Calu3 (cell line): Measurements from ENCODE around the gene KIF16B. TPM values are rescaled to one million over a fixed set of nuclear protein-coding genes. Genes with fewer than 3 reads are reported as not detected.

Source experiments
- BruUV-seq: library from RNA; stranded (reverse); fragments of 400-500 nt; replicated peaks from 2 replicates; lab custom pipeline; 2021; lab: Mats Ljungman, UMichigan
- CTCF ChIA-PET: fragments of 300-600 bp; sonication (Branson Sonifier 250); formaldehyde crosslinking; loops from one replicate; lab custom pipeline; 2022; ENCODE audit warnings: antibody characterized with exemption; lab: Charles Lee
- DNase-seq: peaks from one replicate; pipeline ENCODE4 v3.0.0; 2022
- H3K27ac Mint-ChIP-seq: one replicate; pipeline ENCODE4 v1.8.0; 2022; ENCODE audit warnings: mixed read lengths; ENCODE audit not compliant: unreplicated experiment
- H3K27me3 Mint-ChIP-seq: one replicate; pipeline ENCODE4 v1.8.0; 2022; ENCODE audit warnings: mixed read lengths; ENCODE audit not compliant: unreplicated experiment
- H3K36me3 Mint-ChIP-seq: one replicate; pipeline ENCODE4 v1.8.0; 2022; ENCODE audit warnings: mild to moderate bottlenecking, moderate library complexity, mixed read lengths; ENCODE audit not compliant: insufficient read depth, unreplicated experiment
- H3K4me1 Mint-ChIP-seq: one replicate; pipeline ENCODE4 v1.8.0; 2022; ENCODE audit warnings: mild to moderate bottlenecking, low read depth, mixed read lengths; ENCODE audit not compliant: unreplicated experiment
- H3K4me3 Mint-ChIP-seq: one replicate; pipeline ENCODE4 v1.8.0; 2022; ENCODE audit warnings: mild to moderate bottlenecking, low read depth, moderate library complexity, mixed read lengths; ENCODE audit not compliant: unreplicated experiment
- H3K9me3 Mint-ChIP-seq: one replicate; pipeline ENCODE4 v1.8.0; 2022; ENCODE audit warnings: low read depth, mixed read lengths; ENCODE audit not compliant: unreplicated experiment
- intact Hi-C: fragments of 100-400 bp; cut with micrococcal nuclease; formaldehyde crosslinking; loops from one replicate; pipeline ENCODE4 v1.10.0; 2022; ENCODE audit not compliant: unreplicated experiment
- total RNA-seq: library from RNA; stranded (reverse); gene quantifications from 2 replicates; pipeline ENCODE4 v1.2.3, GENCODE V29; 2022
- TF ChIP-seq, protein P1 (sequence below): fragments of 200-600 bp; IDR thresholded peaks from one replicate; pipeline ENCODE4 v1.8.0; 2022; ENCODE audit warnings: antibody characterized with exemption; ENCODE audit not compliant: unreplicated experiment

KIF16B gene
- total RNA-seq, 1 experiment from 2014 or later: 4.3 TPM

DNA sequence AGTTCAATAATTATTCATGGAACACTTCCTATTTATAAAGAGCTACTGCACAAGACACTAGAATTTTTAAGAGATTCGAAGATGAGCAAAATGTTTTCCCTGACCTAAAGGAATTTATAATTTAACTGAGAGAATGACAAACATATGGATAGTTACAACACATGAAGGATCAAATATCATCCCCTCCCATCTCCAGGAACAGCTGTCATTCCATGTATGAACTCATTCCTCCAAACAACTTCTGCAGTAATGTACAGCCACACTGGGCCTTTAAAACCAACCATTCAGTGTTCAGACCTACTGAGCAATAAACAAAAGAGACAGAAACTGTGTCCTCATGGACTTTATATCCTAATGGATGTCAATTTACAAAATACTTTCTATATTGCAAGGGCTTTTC, 87.8 kb downstream of the KIF16B start:
- intact Hi-C loops: no loop called here
- Mint-ChIP-seq H3K9me3 (no peaks in the 10 kb centered on the region), H3K27ac (no peak overlapping the region), H3K4me3 (no peak overlapping the region), H3K4me1 (no peaks in the 10 kb centered on the region), H3K27me3 (no peaks in the 10 kb centered on the region), H3K36me3 (no peaks in the 10 kb centered on the region)
- no TSS peak for BruUV-seq
- no peak for DNase-seq
- CTCF ChIA-PET: no interaction called here
- TF ChIP-seq, protein P1, sequence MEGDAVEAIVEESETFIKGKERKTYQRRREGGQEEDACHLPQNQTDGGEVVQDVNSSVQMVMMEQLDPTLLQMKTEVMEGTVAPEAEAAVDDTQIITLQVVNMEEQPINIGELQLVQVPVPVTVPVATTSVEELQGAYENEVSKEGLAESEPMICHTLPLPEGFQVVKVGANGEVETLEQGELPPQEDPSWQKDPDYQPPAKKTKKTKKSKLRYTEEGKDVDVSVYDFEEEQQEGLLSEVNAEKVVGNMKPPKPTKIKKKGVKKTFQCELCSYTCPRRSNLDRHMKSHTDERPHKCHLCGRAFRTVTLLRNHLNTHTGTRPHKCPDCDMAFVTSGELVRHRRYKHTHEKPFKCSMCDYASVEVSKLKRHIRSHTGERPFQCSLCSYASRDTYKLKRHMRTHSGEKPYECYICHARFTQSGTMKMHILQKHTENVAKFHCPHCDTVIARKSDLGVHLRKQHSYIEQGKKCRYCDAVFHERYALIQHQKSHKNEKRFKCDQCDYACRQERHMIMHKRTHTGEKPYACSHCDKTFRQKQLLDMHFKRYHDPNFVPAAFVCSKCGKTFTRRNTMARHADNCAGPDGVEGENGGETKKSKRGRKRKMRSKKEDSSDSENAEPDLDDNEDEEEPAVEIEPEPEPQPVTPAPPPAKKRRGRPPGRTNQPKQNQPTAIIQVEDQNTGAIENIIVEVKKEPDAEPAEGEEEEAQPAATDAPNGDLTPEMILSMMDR: no peak

DNA sequence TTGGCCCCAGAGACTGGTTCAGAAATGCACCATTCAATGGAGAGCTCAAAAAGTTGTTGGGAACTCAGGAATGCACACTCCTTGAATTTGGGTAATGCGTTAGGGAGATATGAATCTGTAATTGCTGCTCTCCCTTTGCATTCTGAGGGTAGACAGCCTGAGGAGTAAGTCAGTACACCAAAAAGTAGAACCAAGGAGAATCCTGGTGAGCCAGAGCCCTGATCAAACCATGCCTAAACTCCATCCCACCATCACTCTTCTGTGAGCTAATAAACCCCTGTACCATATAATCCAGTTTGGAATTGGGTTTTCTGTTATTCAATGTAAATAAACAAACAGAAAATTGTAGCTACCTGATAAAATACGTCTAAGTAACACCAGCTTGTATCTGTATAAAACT, 90.2 kb downstream of the KIF16B start:
- CTCF ChIA-PET: no interaction called here
- no TSS peak for BruUV-seq
- no peaks in the 10 kb centered on the region for H3K4me1 Mint-ChIP-seq
- H3K36me3 Mint-ChIP-seq: no peaks in the 10 kb centered on the region
- no peak for DNase-seq
- H3K4me3 Mint-ChIP-seq: no peak overlapping the region
- no peaks in the 10 kb centered on the region for H3K27me3 Mint-ChIP-seq
- H3K9me3 Mint-ChIP-seq: no peaks in the 10 kb centered on the region
- intact Hi-C loops: no loop called here
- H3K27ac Mint-ChIP-seq: no peak overlapping the region
- TF ChIP-seq, protein P1: no peak

DNA sequence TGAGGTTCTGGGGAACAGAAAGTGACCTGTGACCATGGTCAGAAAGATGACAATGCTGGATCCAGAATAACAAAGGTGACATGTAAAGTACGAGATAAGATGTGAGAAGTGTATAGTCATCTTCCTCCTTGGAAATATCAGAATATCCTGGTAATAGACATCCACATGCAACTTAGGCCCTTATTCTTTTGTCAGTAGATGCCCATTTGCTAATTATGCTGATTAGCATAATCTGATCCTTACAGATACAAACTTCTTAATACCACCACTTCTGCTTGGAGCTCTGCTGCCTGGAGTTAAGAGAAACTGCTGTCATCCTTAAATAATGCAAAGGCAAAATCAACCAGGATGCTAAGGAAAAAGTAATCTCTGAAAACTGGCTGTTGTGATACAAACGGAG, 91.3 kb downstream of the KIF16B start:
- Mint-ChIP-seq H3K9me3 (no peaks in the 10 kb centered on the region), H3K36me3 (no peaks in the 10 kb centered on the region), H3K4me3 (no peak overlapping the region), H3K4me1 (no peaks in the 10 kb centered on the region), H3K27ac (no peak overlapping the region), H3K27me3 (no peaks in the 10 kb centered on the region)
- intact Hi-C loops: no loop called here
- BruUV-seq: no TSS peak
- no peak for DNase-seq
- CTCF ChIA-PET: no interaction called here
- TF ChIP-seq, protein P1: no peak

DNA sequence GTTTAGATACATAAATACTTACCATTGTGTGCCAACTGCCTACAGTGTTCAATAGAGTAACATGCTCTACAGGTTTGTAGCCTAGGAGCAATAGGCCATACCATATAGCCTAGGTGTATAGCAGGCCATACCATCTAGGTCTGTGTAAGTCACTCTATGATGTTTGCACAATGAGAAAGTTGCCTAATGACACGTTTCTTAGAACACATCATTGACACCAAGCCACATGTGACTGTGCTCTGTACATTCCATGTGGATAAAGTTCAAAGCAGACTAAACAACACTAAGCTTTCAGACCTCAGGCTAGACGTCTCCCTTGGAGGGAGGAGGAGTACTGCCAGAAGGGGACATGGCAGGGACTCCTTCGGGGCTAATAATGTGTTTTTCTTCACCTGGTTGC, 93.6 kb downstream of the KIF16B start:
- no peak overlapping the region for H3K4me3 Mint-ChIP-seq
- no peaks in the 10 kb centered on the region for H3K27me3 Mint-ChIP-seq
- intact Hi-C loops: loop anchor here (10.0 kb wide), 1 partner anchor 985 kb away; no protein-coding TSS in a partner anchor
- CTCF ChIA-PET: no interaction called here
- no peaks in the 10 kb centered on the region for H3K4me1 Mint-ChIP-seq
- no peak overlapping the region for H3K27ac Mint-ChIP-seq
- no TSS peak for BruUV-seq
- no peak for DNase-seq
- no peaks in the 10 kb centered on the region for H3K36me3 Mint-ChIP-seq
- TF ChIP-seq, protein P1: no peak
- no peaks in the 10 kb centered on the region for H3K9me3 Mint-ChIP-seq
